ENCODE data around the gene PAX3.
A peak's percentile ranks its signal among the peaks of the same experiment; 100 is the strongest.

DNA sequence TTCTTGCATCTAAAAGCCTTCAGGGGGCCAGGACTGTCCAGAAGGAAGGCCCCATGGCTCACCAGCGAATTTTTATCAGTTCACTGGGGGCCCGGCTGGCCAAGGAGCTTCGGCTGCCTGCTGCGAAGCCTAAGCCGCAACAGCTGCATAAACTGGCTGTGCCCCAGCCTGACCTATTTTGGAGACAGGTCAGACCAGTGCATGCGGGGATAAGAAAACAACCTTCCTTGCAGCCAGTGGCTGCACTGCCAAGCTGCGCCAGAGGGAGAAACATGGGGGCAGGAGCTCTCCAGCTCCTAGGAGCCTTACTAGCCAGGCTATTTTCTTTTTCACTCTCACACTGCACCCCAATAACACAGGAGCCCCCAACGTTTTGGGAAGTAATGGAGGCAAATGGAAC is 15.2 kb downstream of the PAX3 start:
- peak in 4 of 5 experiments; percentile 20 to 41 (median 23) for TF ChIP-seq CTCF (IDR thresholded peaks at IDR 0.05 in 4 of 5, conservative IDR thresholded peaks at IDR 0.05 in 1 of 5)
- TF ChIP-seq POLR2A (IDR thresholded peaks at IDR 0.05): no peak
